Ishikawa (cell line): ENCODE measurements around the gene ABCC3.
A peak's percentile ranks its signal among the peaks of the same experiment; 100 is the strongest.

Source experiments
- CEBPB ChIP-seq: IDR thresholded peaks from 2 replicates; pipeline ENCODE4 v1.6.1; 2012
- CREB1 ChIP-seq: IDR thresholded peaks from 2 replicates; pipeline ENCODE4 v1.6.1; 2012; ENCODE audit warnings: low read depth
- EP300 ChIP-seq: IDR thresholded peaks from 2 replicates; pipeline ENCODE4 v1.6.1; 2012; ENCODE audit warnings: borderline replicate concordance
- MAX ChIP-seq: IDR thresholded peaks from 2 replicates; pipeline ENCODE4 v1.6.1; 2012
- NFIC ChIP-seq: IDR thresholded peaks from 2 replicates; pipeline ENCODE4 v1.6.1; 2012
- RAD21 ChIP-seq: IDR thresholded peaks from 2 replicates; pipeline ENCODE4 v1.6.1; 2012; ENCODE audit warnings: low read depth
- REST ChIP-seq: IDR thresholded peaks from 2 replicates; pipeline ENCODE4 v1.6.1; 2012; ENCODE audit warnings: low read depth, mild to moderate bottlenecking
- TCF12 ChIP-seq: IDR thresholded peaks from 2 replicates; pipeline ENCODE4 v1.6.1; 2012; ENCODE audit warnings: low read depth
- TEAD4 ChIP-seq: IDR thresholded peaks from 2 replicates; pipeline ENCODE4 v1.6.1; 2012
- YY1 ChIP-seq: IDR thresholded peaks from 2 replicates; pipeline ENCODE4 v1.6.1; 2012; ENCODE audit warnings: low read depth
- ZBTB7A ChIP-seq: IDR thresholded peaks from 2 replicates; pipeline ENCODE4 v1.6.1; 2012; ENCODE audit warnings: low read depth

GRCh38 chr17:50638966-50639713 is 4.5 kb downstream of the ABCC3 start:
- TF ChIP-seq TEAD4 (peak; percentile 94), EP300 (peak; percentile 95), MAX (peak; percentile 68), RAD21 (no peak), YY1 (0 out of 2 replicates have a peak, but pooled peaks have one; percentile 63), CEBPB (peak; percentile 50; the same call in 1 of the 2 replicates), REST (no peak), CREB1 (no peak), ZBTB7A (no peak; the same call in none of the 2 replicates), NFIC (peak; percentile 100), TCF12 (peak; percentile 99)
